Measurements from ENCODE around the gene PXMP2. TPM values are rescaled to one million over a fixed set of nuclear protein-coding genes. Genes with fewer than 3 reads are reported as not detected.

PXMP2 gene
- total and polyA plus RNA-seq, 2 of the 8 experiments (the other 6 are each of a cell fraction or from before 2014, with no cell fraction given), result 13.8 to 15.1 TPM

DNA sequence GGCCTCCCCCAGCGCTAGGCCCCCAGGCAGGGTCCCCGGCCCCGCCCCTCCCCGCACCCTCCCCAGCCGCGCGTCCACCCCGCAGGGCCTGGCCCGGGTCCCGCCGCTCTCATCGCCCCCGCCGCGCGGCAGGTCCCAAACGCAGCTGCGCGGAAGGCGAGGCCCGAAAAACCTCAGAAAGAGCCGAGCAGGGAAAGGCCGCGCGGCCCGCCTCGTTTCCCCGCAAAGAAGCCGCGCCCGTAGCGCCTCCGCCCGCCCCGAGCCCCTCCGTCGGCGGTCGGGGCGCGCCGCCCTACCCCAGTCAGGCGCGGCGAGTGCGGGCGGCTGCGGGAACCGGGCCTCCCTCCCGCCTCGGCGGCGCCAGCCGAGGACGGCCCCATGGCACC lies 569 bp upstream of the PXMP2 start:
- no peak overlapping the region for H2BK15ac ChIP-seq (ENCODE audit: low read length)
- H2BK20ac ChIP-seq (ENCODE audit: low read length), result no peak overlapping the region
- CTCF ChIA-PET (ENCODE audit: partially characterized antibody), result no interaction called here
- H3K56ac ChIP-seq (replicated peaks; ENCODE audit: insufficient read length, low read depth, low read length), result no peak overlapping the region
- H3K9ac ChIP-seq (replicated peaks in 1 of 4; ENCODE audit: extremely low read depth in 1 of 4, low read depth in 3 of 4, low read length in 3 of 4), result peak overlapping the region; percentile 38 to 99 (median 80)
- WGBS, 2 experiments (ENCODE audit: extremely low coverage in 1 of 2, insufficient coverage in 1 of 2, insufficient read length in 1 of 2, insufficient replicate concordance in 2 of 2, low coverage in 1 of 2, low lambda C conversion rate in 2 of 2, missing lambda C conversion rate in 1 of 2), result 1% methylated on average over 23 of the region's 55 CpGs; no CpG with 5 or more reads in 1 of the 2 experiments
- H2BK5ac ChIP-seq (ENCODE audit: low read depth, low read length), result no peak overlapping the region
- H3K4me2 ChIP-seq (ENCODE audit: insufficient read depth in 1 of 2, low read depth in 2 of 2, low read length in 2 of 2), result peak overlapping the region; percentile 33 to 61; a peak in 3 of 4 replicates
- H3K79me2 ChIP-seq (ENCODE audit: control insufficient read depth in 1 of 2, insufficient read depth in 2 of 2, low read length in 2 of 2), result peaks cover 22 to 43% of the 10 kb centered on the region in 2 experiments
- H3K23me2 ChIP-seq (ENCODE audit: low read depth, low read length), result no peaks in the 10 kb centered on the region; the same call in 1 of the 2 replicates
- no peak overlapping the region for H2AK5ac ChIP-seq (ENCODE audit: low read depth, low read length)
- peaks cover 0 to 8% (median 0%) of the 10 kb centered on the region in 4 experiments; a peak in 3 of 8 replicates for H3K36me3 ChIP-seq (ENCODE audit: control insufficient read depth in 2 of 4, insufficient read depth in 4 of 4, low read length in 3 of 4)
- H4K8ac ChIP-seq (ENCODE audit: extremely low read depth, insufficient read depth, low read length), result peak overlapping the region; percentile 99; the same call in 1 of the 2 replicates
- peak overlapping the region; percentile 89; the same call in 1 of the 2 replicates for H3K27ac ChIP-seq (ENCODE audit: low read depth, low read length)
- H3K9me3 ChIP-seq (ENCODE audit: insufficient read depth in 2 of 2, low read depth in 1 of 2, low read length in 1 of 2), result no peaks in the 10 kb centered on the region
- no peak overlapping the region for H3K4ac ChIP-seq (replicated peaks; ENCODE audit: insufficient read length, low read depth, low read length)
- H2BK12ac ChIP-seq (ENCODE audit: low read depth, low read length), result no peak overlapping the region
- POLR2A ChIA-PET (ENCODE audit: partially characterized antibody), result interaction anchor here (0.6 to 2.6 kb wide), 4 partner anchors 24 to 218 kb away, joined by 3 to 10 read pairs (median 4); partner anchors contain the start of gene PGAM5
- TF ChIP-seq BCL11A (IDR thresholded peaks at IDR 0.05; ENCODE audit: low read depth in 2 of 2, low read length in 2 of 2) (no peak), GTF2F1 (IDR thresholded peaks at IDR 0.05; ENCODE audit: borderline replicate concordance, low read depth, low read length) (no peak), ASH2L (IDR thresholded peaks at IDR 0.05; ENCODE audit: low read length) (peak; percentile 33)
- peaks cover 2 to 9% (median 6%) of the 10 kb centered on the region in 4 experiments; a peak in 6 of 7 replicates for H3K27me3 ChIP-seq (replicated peaks in 1 of 4; ENCODE audit: control insufficient read depth in 3 of 4, extremely low read depth in 1 of 4, insufficient read depth in 3 of 4, low read length in 3 of 4)
- H4K91ac ChIP-seq (replicated peaks; ENCODE audit: insufficient read length, low read length), result no peak overlapping the region
- peaks cover 0 to 2% (median 0%) of the 10 kb centered on the region in 4 experiments; a peak in 1 of 7 replicates for H3K4me1 ChIP-seq (replicated peaks in 1 of 4; ENCODE audit: control insufficient read depth in 3 of 4, insufficient read depth in 4 of 4, low read length in 3 of 4)
- H2BK120ac ChIP-seq (replicated peaks; ENCODE audit: low read depth, low read length), result no peak overlapping the region
- H3K18ac ChIP-seq (ENCODE audit: extremely low read depth, low read length), result no peak overlapping the region
- peak overlapping the region; percentile 59 to 88 (median 66) for H3K4me3 ChIP-seq (ENCODE audit: extremely low read depth in 1 of 4, insufficient read depth in 2 of 4, low read depth in 3 of 4, low read length in 4 of 4)
- peaks cover 11 to 16% of the 10 kb centered on the region in 2 experiments for H4K20me1 ChIP-seq (replicated peaks in 1 of 2; ENCODE audit: control insufficient read depth in 1 of 2, insufficient read depth in 2 of 2, low read length in 2 of 2)
- H4K5ac ChIP-seq (ENCODE audit: insufficient read length, low read depth, low read length), result peak overlapping the region; percentile 43
- peaks cover 7% of the 10 kb centered on the region for H3K79me1 ChIP-seq (ENCODE audit: low read depth, low read length)
- no peak overlapping the region for H3K14ac ChIP-seq (ENCODE audit: insufficient read length)
- no peak overlapping the region for H3K23ac ChIP-seq (ENCODE audit: insufficient read length)
- no peak for DNase-seq (ENCODE audit: low read depth in 1 of 2, low spot score in 2 of 2)
- no peak overlapping the region for H2AFZ ChIP-seq (ENCODE audit: low read length)
- FAIRE-seq, result no peak
